C4-2B (cell line): ENCODE data around the gene ANO10.

Experiments
- H3K27ac ChIP-seq: fragments of 450-650 bp; 2 replicates; pipeline ENCODE4 v1.5.1; 2017
- ZFX ChIP-seq: fragments of 450-650 bp; IDR thresholded peaks from 2 replicates; pipeline ENCODE4 v1.6.1; 2017
- TF ChIP-seq, protein P1 (sequence below): fragments of 450-650 bp; conservative IDR thresholded peaks from 2 replicates; pipeline ENCODE4 v1.5.1; 2017; ENCODE audit warnings: mild to moderate bottlenecking

The ANO10 gene

DNA sequence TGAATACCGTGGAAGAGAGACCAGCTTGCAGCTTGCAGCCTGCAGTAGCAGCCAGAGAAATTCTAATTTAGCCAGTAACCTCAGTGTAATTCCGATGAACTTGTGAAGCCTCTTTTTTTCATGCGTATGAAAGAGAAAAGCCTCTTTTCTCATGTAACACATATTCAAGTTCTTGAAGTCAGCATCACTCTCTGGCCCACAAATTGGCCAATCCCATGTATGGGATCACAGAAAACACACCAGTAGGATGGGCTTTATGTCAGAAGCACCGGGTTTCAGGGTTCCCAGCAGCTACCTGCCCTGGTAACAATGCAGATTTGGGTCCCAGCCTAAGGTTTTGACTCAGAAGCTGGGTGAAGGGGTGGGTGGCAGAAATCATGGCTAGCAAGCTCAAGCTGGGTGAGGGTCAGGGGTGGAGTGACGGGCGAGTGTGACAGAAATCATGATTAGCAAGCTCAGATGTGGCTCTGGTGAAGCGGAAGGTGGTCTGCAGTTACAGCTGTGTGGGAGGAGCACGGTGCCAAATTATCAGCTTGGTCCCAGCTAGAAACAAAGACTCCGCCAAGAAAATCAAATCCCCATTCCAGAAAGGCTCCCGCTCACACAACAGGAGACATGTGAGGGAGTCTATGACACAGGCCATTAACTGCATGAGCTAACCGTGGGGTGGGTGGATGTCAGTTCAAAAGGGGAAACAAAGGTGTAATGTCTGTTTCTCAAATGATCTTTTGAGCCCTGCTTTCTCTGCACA, 248.8 kb downstream of the ANO10 start:
- TF ChIP-seq, protein P1, sequence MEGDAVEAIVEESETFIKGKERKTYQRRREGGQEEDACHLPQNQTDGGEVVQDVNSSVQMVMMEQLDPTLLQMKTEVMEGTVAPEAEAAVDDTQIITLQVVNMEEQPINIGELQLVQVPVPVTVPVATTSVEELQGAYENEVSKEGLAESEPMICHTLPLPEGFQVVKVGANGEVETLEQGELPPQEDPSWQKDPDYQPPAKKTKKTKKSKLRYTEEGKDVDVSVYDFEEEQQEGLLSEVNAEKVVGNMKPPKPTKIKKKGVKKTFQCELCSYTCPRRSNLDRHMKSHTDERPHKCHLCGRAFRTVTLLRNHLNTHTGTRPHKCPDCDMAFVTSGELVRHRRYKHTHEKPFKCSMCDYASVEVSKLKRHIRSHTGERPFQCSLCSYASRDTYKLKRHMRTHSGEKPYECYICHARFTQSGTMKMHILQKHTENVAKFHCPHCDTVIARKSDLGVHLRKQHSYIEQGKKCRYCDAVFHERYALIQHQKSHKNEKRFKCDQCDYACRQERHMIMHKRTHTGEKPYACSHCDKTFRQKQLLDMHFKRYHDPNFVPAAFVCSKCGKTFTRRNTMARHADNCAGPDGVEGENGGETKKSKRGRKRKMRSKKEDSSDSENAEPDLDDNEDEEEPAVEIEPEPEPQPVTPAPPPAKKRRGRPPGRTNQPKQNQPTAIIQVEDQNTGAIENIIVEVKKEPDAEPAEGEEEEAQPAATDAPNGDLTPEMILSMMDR: no peak
- TF ChIP-seq ZFX: no peak
- H3K27ac ChIP-seq: no peak overlapping the region

DNA sequence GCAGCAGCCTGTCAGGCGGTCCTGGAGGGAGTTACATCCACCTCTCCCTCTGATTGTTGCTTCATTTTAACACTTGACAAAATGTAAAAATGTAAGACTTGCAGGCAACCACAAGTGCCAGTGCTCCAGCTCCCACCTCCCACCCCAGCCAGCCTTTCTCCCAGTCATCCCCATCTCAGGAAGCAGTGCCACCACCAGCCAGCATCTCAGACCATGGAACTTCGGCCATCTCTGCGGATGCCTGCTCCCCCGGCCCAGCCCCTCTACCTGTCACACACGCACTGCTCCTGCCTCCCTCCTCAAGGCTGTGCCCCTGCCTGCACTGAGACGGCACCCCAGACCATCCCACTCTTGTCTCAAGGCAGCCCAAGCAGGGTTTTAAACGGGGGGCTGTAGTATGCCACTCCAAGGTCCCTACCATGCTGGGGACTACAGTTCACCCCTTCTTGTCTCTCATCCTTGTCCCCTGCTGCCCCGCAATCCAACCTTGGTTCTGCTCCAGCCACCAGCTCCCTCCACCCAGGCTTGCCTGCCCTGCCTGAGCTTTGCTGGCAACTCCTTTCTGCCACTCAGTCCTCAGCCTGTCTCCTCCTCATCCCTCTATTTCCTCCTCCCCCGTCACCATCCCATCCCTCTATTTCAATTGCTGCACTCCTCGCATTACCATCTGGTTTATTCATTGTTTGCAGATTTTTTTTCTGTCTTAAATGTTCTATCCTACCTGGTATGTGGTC, 249.6 kb downstream of the ANO10 start:
- H3K27ac ChIP-seq: no peak overlapping the region
- TF ChIP-seq ZFX: no peak
- TF ChIP-seq, protein P1: no peak

DNA sequence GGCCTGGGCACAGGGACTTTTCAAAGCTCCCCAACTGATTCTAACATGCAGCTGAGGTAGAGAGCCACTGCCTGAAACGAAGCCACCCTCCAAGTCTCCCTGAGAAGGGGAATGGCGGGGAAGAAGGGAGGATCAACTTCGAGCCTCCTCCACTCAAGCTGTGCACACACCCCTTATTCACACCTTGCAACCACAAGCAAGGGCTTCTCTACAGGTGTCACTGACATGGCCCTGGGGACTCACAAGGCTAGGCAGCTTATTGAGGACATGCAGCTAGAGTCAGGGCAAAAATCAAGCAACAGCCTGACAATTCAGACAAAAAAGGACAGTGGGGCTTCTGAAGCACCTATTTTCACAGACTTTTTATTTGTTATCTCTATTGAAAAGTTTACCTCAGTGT, 250.3 kb downstream of the ANO10 start:
- TF ChIP-seq, protein P1: no peak
- TF ChIP-seq ZFX: no peak
- no peak overlapping the region for H3K27ac ChIP-seq

DNA sequence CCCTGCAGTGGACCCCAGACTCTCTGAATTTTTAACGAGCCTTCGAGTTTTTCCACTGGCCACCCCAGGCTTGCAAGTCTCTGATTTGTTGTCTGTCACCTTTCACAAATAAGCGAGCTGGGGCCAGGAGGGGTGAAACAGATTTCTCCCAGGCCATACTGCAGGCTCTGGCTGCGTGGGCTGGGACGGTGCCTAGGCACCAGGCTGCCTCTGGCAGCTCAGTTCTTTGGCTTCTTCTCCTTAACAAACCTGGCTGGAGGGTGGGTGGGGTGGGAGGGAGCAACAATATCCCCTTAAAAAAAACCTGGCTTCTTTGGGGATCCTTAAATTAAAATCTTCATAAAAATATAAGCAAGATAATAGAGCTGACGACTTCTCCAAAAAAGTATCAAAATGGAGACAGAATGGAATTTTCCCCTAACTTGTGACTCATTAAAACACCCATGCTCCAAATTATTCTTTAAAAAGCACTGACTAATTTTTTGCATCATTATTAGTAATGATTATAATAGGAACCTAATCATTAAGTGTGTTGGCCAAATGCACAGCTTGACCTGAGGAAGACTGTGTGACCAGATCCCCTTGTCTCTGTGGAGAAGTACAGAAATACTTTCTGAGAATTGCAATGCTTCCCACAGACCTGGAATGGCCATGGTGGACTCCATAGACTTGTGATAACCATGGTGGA, 251.4 kb downstream of the ANO10 start:
- no peak overlapping the region for H3K27ac ChIP-seq
- TF ChIP-seq, protein P1: no peak
- no peak for TF ChIP-seq ZFX

DNA sequence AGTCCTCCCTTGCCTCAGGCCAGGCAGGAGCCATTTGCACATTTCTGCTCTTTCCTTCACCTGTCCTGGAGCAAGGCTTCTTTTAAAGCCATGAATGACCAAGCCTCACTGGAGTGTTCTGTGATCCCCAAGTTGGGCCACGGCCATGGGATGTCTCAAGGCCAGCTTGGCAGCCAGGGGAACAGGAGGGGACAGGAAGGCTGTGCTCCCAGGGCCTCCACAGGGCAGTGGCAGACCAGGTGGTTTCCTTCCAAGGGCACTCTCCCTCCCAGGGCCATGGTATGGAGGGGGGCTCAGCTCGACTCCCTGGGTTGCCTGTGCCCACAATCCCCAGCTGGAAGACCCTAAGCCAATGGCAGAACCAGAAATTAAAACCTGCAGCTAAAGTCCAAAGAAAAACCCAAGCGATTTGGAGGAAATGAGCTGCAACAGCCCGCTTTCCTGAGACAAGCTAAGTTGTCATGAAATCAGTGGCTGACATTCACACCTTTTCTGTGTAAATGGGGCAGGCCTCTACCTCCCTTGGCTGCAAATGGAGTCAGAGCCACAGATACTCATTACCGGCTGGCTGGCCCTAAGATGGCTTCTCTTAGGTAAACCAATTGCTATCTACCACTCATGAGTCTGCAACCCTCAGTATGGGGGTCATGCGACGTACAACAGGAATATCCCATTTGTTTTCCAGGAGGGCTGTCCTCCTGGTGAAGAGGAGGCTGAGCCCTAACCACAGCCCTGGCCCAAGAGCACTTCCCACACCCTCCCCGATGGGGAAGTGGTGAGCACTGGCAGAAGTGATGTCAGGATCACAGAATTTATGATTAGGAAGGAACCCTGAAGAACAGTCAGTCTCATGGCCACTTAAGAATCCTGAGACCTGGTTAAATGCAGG, 252.2 kb downstream of the ANO10 start:
- no peak overlapping the region for H3K27ac ChIP-seq
- TF ChIP-seq, protein P1: no peak
- no peak for TF ChIP-seq ZFX

DNA sequence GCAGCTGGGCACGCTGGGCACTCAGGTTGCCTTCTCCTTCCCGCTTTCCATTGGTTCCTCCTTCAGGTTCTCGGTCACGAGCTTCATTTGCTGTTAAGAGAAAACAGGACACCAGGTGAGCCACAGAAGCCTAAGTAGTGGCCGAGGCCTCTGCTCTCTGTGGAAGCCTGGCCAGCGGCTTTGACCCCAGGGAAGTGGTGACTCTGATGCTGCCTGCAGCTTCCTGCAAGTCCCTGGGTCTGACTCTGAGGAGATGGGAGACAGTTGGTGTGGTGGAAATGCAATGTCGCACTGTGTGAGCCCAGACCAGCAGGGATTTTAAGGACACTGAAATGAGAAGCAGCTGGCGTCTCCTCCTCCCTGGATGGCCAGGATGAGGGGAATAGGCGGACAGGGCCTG, 254.9 kb downstream of the ANO10 start:
- no peak overlapping the region for H3K27ac ChIP-seq
- TF ChIP-seq, protein P1: no peak
- no peak for TF ChIP-seq ZFX
